Thyroid gland (tissue), 4 donors: ENCODE measurements around the gene TRIM45. TPM values are rescaled to one million over a fixed set of nuclear protein-coding genes. Genes with fewer than 3 reads are reported as not detected.

ENCODE experiments used
- DNase-seq, 2 donors: peaks; one replicate each; pipeline ENCODE4 v3.0.0-alpha.2; 2019
- H3K27ac ChIP-seq, 3 donors: fragments of 200-600 bp; sonication (generic); 1 replicate in 2 of 3; 2 replicates in 1 of 3; pipeline ENCODE4 v1.5.1; 2016 to 2019; ENCODE audit warnings: mild to moderate bottlenecking in 1 of 3, moderate library complexity in 1 of 3
- H3K27me3 ChIP-seq: fragments of 200-600 bp; sonication (generic); one replicate; pipeline ENCODE4 v1.5.1; 2019
- H3K36me3 ChIP-seq, 2 donors: fragments of 200-600 bp; sonication (generic); one replicate each; pipeline ENCODE4 v1.5.1; 2016 to 2019
- H3K4me1 ChIP-seq, 2 donors: fragments of 200-600 bp; sonication (generic); one replicate each; pipeline ENCODE4 v1.5.1; 2017 to 2019
- H3K4me3 ChIP-seq, 3 donors: fragments of 200-600 bp; sonication (generic); replicated peaks in 1 of 3; 1 replicate in 2 of 3; 2 replicates in 1 of 3; pipeline ENCODE4 v1.5.1; 2016; ENCODE audit warnings: mild to moderate bottlenecking in 1 of 3
- H3K9me3 ChIP-seq: fragments of 200-600 bp; sonication (generic); one replicate; pipeline ENCODE4 v1.5.1; 2017
- CTCF ChIP-seq, 6 experiments: fragments of 200-600 bp in 3 of 6; fragments of 450-650 bp in 3 of 6; sonication (generic) in 3 of 6; IDR thresholded peaks; one replicate each; pipeline ENCODE4 v1.5.1; 2016 to 2019; ENCODE audit warnings: antibody characterized with exemption in 6 of 6, mild to moderate bottlenecking in 2 of 6, inconsistent platforms in 1 of 6, moderate library complexity in 1 of 6
- POLR2A ChIP-seq, 2 donors: fragments of 450-650 bp; IDR thresholded peaks; one replicate each; pipeline ENCODE4 v1.6.1; 2017; ENCODE audit warnings: antibody characterized with exemption in 2 of 2, mild to moderate bottlenecking in 2 of 2, moderate library complexity in 1 of 2
- WGBS, 2 donors: methylation state at CpG; one replicate each; pipeline ENCODE4 v1.1.5; 2017; 5-methylcytosine and 5-hydroxymethylcytosine counted together
- intact Hi-C: fragments of 100-400 bp; cut with DNase I; formaldehyde crosslinking; loops from one replicate; pipeline ENCODE4 v1.15.1; 2023
- total RNA-seq, 4 donors: library from RNA; depleted of rRNA; stranded (reverse); fragments of >200 nt; gene quantifications; one replicate each; pipeline ENCODE4 v1.2.3, GENCODE V29; 2016

TRIM45 gene
- total RNA-seq, 4 donors from 2014 or later: 5.1 to 7.3 (median 6.3) TPM

GRCh38 chr1:117092594-117092993 is 29.0 kb downstream of the TRIM45 start:
- H3K4me1 ChIP-seq: peaks cover 31 to 37% of the 10 kb centered on the region in 2 donors
- DNase-seq: no peak
- intact Hi-C loops: no loop called here
- no peak overlapping the region for H3K4me3 ChIP-seq
- no peaks in the 10 kb centered on the region for H3K9me3 ChIP-seq
- H3K27ac ChIP-seq: peak overlapping the region; percentile 78 to 86 (median 80)
- 64 to 76% methylated on average over 5 of the region's 5 CpGs for WGBS, 2 donors
- H3K36me3 ChIP-seq: no peaks in the 10 kb centered on the region
- no peaks in the 10 kb centered on the region for H3K27me3 ChIP-seq
- no peak for TF ChIP-seq CTCF (IDR thresholded peaks at IDR 0.05)
- no peak for TF ChIP-seq POLR2A (IDR thresholded peaks at IDR 0.05)

GRCh38 chr1:117089996-117090395 is 31.6 kb downstream of the TRIM45 start:
- TF ChIP-seq CTCF (IDR thresholded peaks at IDR 0.05): no peak
- TF ChIP-seq POLR2A (IDR thresholded peaks at IDR 0.05): no peak
- Histone ChIP-seq H3K4me1 (peaks cover 27 to 31% of the 10 kb centered on the region in 2 donors), H3K27ac (no peak overlapping the region), H3K27me3 (no peaks in the 10 kb centered on the region), H3K4me3 (no peak overlapping the region), H3K9me3 (no peaks in the 10 kb centered on the region), H3K36me3 (no peaks in the 10 kb centered on the region)
- DNase-seq: no peak
- 94% methylated on average over 2 of the region's 2 CpGs for WGBS, 2 donors
- intact Hi-C loops: no loop called here

- Histone ChIP-seq H3K27me3 (no peaks in the 10 kb centered on the region), H3K4me3 (no peak overlapping the region), H3K27ac (peak overlapping the region; percentile 26 to 53 (median 47)), H3K9me3 (no peaks in the 10 kb centered on the region), H3K4me1 (peaks cover 8 to 11% of the 10 kb centered on the region in 2 donors), H3K36me3 (no peaks in the 10 kb centered on the region)
- WGBS, 2 donors: 30 to 52% methylated on average over 6 of the region's 6 CpGs
- intact Hi-C loops: no loop called here
- peak; percentile 79 to 85 for DNase-seq
- TF ChIP-seq CTCF (IDR thresholded peaks at IDR 0.05) (no peak), POLR2A (IDR thresholded peaks at IDR 0.05) (no peak)
Observed at GRCh38 chr1:117087686-117088085, 33.9 kb downstream of the TRIM45 start.

GRCh38 chr1:117084231-117084630 is 37.3 kb downstream of the TRIM45 start:
- no peak for DNase-seq
- H3K4me3 ChIP-seq: no peak overlapping the region
- WGBS, 2 donors: 83 to 98% methylated on average over 5 to 6 of the region's 6 CpGs
- no peaks in the 10 kb centered on the region for H3K27me3 ChIP-seq
- peaks cover 4 to 5% of the 10 kb centered on the region in 2 donors for H3K4me1 ChIP-seq
- intact Hi-C loops: no loop called here
- no peak overlapping the region for H3K27ac ChIP-seq
- no peaks in the 10 kb centered on the region for H3K9me3 ChIP-seq
- H3K36me3 ChIP-seq: peaks cover 0 to 10% of the 10 kb centered on the region in 2 donors
- TF ChIP-seq CTCF (IDR thresholded peaks at IDR 0.05): no peak

- no peaks in the 10 kb centered on the region for H3K4me1 ChIP-seq
- H3K9me3 ChIP-seq: no peaks in the 10 kb centered on the region
- H3K27ac ChIP-seq: no peak overlapping the region
- H3K4me3 ChIP-seq: no peak overlapping the region
- DNase-seq: no peak
- 93 to 98% methylated on average over 6 of the region's 6 CpGs for WGBS, 2 donors
- peaks cover 0 to 32% of the 10 kb centered on the region in 2 donors for H3K36me3 ChIP-seq
- no peaks in the 10 kb centered on the region for H3K27me3 ChIP-seq
- TF ChIP-seq POLR2A (IDR thresholded peaks at IDR 0.05) (no peak), CTCF (IDR thresholded peaks at IDR 0.05) (no peak)
- intact Hi-C loops: no loop called here
Observed at GRCh38 chr1:117079737-117080136, 41.8 kb downstream of the TRIM45 start.
